A673 (cell line): ENCODE measurements around the gene PXT1.

Source experiments
- CTCF ChIP-seq: fragments of 300-800, 200-600 bp; sonication (generic); conservative IDR thresholded peaks from 2 replicates; pipeline ENCODE4 v1.5.1; 2017; ENCODE audit warnings: low read depth, mild to moderate bottlenecking, antibody characterized with exemption, low read length, moderate library complexity, mixed read lengths
- EZH2 ChIP-seq: fragments of 200-600 bp; sonication (generic); IDR thresholded peaks from 2 replicates; pipeline ENCODE4 v1.6.1; 2017; ENCODE audit warnings: borderline replicate concordance, low read depth, mild to moderate bottlenecking, mixed read lengths, antibody characterized with exemption, low read length; ENCODE audit not compliant: poor library complexity, severe bottlenecking

GRCh38 chr6:36353411-36353915 is 89.2 kb downstream of the PXT1 start:
- TF ChIP-seq CTCF (no peak), EZH2 (no peak)
